Fibroblast of lung (primary cell): ENCODE data around the gene KCTD8.

ENCODE experiments used
- CTCF ChIP-seq, 2 donors: IDR thresholded peaks in 1 of 2; conservative IDR thresholded peaks in 1 of 2; 1 replicate in 1 of 2; 2 replicates in 1 of 2; pipeline ENCODE4 v1.5.1; 2011 to 2012; ENCODE audit warnings: low read length in 2 of 2, control low read depth in 1 of 2, inconsistent platforms in 1 of 2, low read depth in 1 of 2, mild to moderate bottlenecking in 1 of 2
- EZH2 ChIP-seq: IDR thresholded peaks from 2 replicates; pipeline ENCODE4 v1.5.1; 2012; ENCODE audit warnings: low read length, control low read depth, mild to moderate bottlenecking; ENCODE audit errors: missing control alignments

- TF ChIP-seq CTCF (conservative IDR thresholded peaks at IDR 0.05 in 1 of 2, IDR thresholded peaks at IDR 0.05 in 1 of 2; ENCODE audit: low read depth in 1 of 2, low read length in 2 of 2) (no peak), EZH2 (no peak)
Measured at GRCh38 chr4:44342800-44343199, 105.8 kb downstream of the KCTD8 start.
